K562 (cell line): ENCODE results near the gene ARID4B. TPM values are rescaled to one million over a fixed set of nuclear protein-coding genes. Genes with fewer than 3 reads are reported as not detected.
A peak's percentile ranks its signal among the peaks of the same experiment; 100 is the strongest.

Experiments
- CBX8 ChIP-seq: fragments of 200-600 bp; sonication (generic); IDR thresholded peaks from 2 replicates; pipeline ENCODE4 v1.6.1; 2012; ENCODE audit warnings: borderline replicate concordance, mixed run types, low read depth, mild to moderate bottlenecking, moderate library complexity, mixed read lengths, low read length, control low read depth, inconsistent platforms; ENCODE audit not compliant: poor library complexity, severe bottlenecking; ENCODE audit errors: extremely low read depth
- CHD1 ChIP-seq: fragments of 200-600 bp; sonication (generic); IDR thresholded peaks from one replicate; pipeline ENCODE4 v1.6.1; 2012; ENCODE audit warnings: mild to moderate bottlenecking, moderate library complexity, low read length, inconsistent platforms
- ELF2 ChIP-seq: fragments of 250-450 bp; sonication (Bioruptor Pico); IDR thresholded peaks from 2 replicates; pipeline ENCODE4 v1.5.0; 2021; ENCODE audit warnings: mild to moderate bottlenecking
- EP300 ChIP-seq: IDR thresholded peaks from 2 replicates; pipeline ENCODE4 v1.6.1; 2012; ENCODE audit warnings: low read length, improper control_type of control experiment
- EP400 ChIP-seq: fragments of 450-650 bp; IDR thresholded peaks from 2 replicates; pipeline ENCODE4 v1.6.1; 2017; ENCODE audit warnings: antibody characterized with exemption, mild to moderate bottlenecking, moderate library complexity
- MAFF ChIP-seq: IDR thresholded peaks from 2 replicates; pipeline ENCODE4 v1.6.1; 2012; ENCODE audit warnings: low read length, improper control_type of control experiment
- MED1 ChIP-seq: sonication (generic); formaldehyde crosslinking; IDR thresholded peaks from 2 replicates; pipeline ENCODE4 v1.8.1; 2023; ENCODE audit warnings: missing genetic modification reagents, borderline replicate concordance
- MEF2D ChIP-seq: conservative IDR thresholded peaks from 2 replicates; pipeline ENCODE4 v1.6.1; 2016; ENCODE audit warnings: low read depth, missing genetic modification characterization, missing compliant biosample characterization
- POLR2AphosphoS2 ChIP-seq: IDR thresholded peaks from 2 replicates; pipeline ENCODE4 v1.6.1; 2012; ENCODE audit warnings: low read length, improper control_type of control experiment
- PREB ChIP-seq: sonication (generic); formaldehyde crosslinking; IDR thresholded peaks from 2 replicates; pipeline ENCODE4 v1.8.1; 2023; ENCODE audit warnings: mild to moderate bottlenecking, missing genetic modification reagents
- PTRF ChIP-seq: fragments of 450-650 bp; IDR thresholded peaks from 2 replicates; pipeline ENCODE4 v1.6.1; 2016; ENCODE audit warnings: mild to moderate bottlenecking, missing genetic modification characterization, missing compliant biosample characterization
- SRSF9 ChIP-seq: fragments of 200-400 bp; formaldehyde crosslinking; IDR thresholded peaks from 2 replicates; pipeline ENCODE4 v1.6.1; 2017; ENCODE audit warnings: low read depth, low read length, borderline replicate concordance
- XRCC3 ChIP-seq: fragments of 450-650 bp; IDR thresholded peaks from 2 replicates; pipeline ENCODE4 v1.6.1; 2017; ENCODE audit warnings: mild to moderate bottlenecking, moderate library complexity
- ZBED1 ChIP-seq: IDR thresholded peaks from 2 replicates; pipeline ENCODE4 v1.6.1; 2014
- ZNF133 ChIP-seq: fragments of 250-450 bp; sonication (Bioruptor Pico); IDR thresholded peaks from 2 replicates; pipeline ENCODE4 v1.4.0; 2020; ENCODE audit warnings: mild to moderate bottlenecking
- ZNF23 ChIP-seq: fragments of 250-450 bp; sonication (Bioruptor Pico); IDR thresholded peaks from 2 replicates; pipeline ENCODE4 v1.4.0; 2020; ENCODE audit warnings: mild to moderate bottlenecking
- ZSCAN29 ChIP-seq: fragments of 450-650 bp; IDR thresholded peaks from 2 replicates; pipeline ENCODE4 v1.6.1; 2017
- polyA plus RNA-seq, 8 experiments: library from polyadenylated mRNA; depleted of rRNA in 4 of 8; stranded (reverse) in 5 of 8; unstranded in 3 of 8; fragments of >200 nt; fragmentation: Nextera tagmentation in 2 of 8; fragmentation: Illumina TruSeq in 1 of 8; extraction: Ambion mirVana in 2 of 8; extraction: Trizol in 1 of 8; gene quantifications; 2 replicates each; pipeline versions ENCODE4 v1.2.1 to v1.2.3, GENCODE V29; 2011 to 2014; ENCODE audit warnings: inconsistent platforms in 1 of 8, missing spikeins in 1 of 8
- total RNA-seq, 7 experiments: library from RNA; depleted of rRNA in 6 of 7; stranded (reverse); fragments of >200 nt in 6 of 7; fragmentation: Illumina TruSeq in 2 of 7; extraction: Trizol in 2 of 7; gene quantifications; 2 replicates each; pipeline versions ENCODE4 v1.2.1 to v1.2.3, GENCODE V29; 2011 to 2021; ENCODE audit warnings: low replicate concordance in 1 of 7
- TF ChIP-seq, protein P1 (sequence below), 2 experiments: fragments of 450-650 bp; IDR thresholded peaks; 2 replicates each; pipeline ENCODE4 v1.6.1; 2018; ENCODE audit warnings: mild to moderate bottlenecking in 2 of 2, low read depth in 1 of 2; ENCODE audit not compliant: partially characterized antibody in 2 of 2
- TF ChIP-seq, protein P2 (sequence below): fragments of 250-450 bp; sonication (Bioruptor Pico); IDR thresholded peaks from 2 replicates; pipeline ENCODE4 v1.8.0; 2021; ENCODE audit warnings: borderline replicate concordance, mild to moderate bottlenecking, moderate library complexity; ENCODE audit not compliant: poor library complexity, severe bottlenecking
- TF ChIP-seq, protein P3 (sequence below), 2 experiments: fragments of 200-800 bp in 1 of 2; sonication (Bioruptor generic) in 1 of 2; sonication (generic) in 1 of 2; formaldehyde crosslinking in 1 of 2; IDR thresholded peaks in 1 of 2; conservative IDR thresholded peaks in 1 of 2; 2 replicates each; pipeline versions ENCODE4 v1.5.0 to v1.6.1; 2016 to 2020; ENCODE audit warnings: missing compliant biosample characterization in 1 of 2, missing genetic modification characterization in 1 of 2, missing genetic modification reagents in 1 of 2
- TF ChIP-seq, protein P4 (sequence below): fragments of 250-450 bp; sonication (Bioruptor Pico); IDR thresholded peaks from 2 replicates; pipeline ENCODE4 v1.8.0; 2021; ENCODE audit warnings: moderate library complexity, mild to moderate bottlenecking, inconsistent platforms

Gene ARID4B
- total and polyA plus RNA-seq, 9 of the 15 experiments (the other 6 are each of a cell fraction or from before 2014, with no cell fraction given) = 8.4 to 38.9 (median 18.5) TPM

- TF ChIP-seq, protein P1, sequence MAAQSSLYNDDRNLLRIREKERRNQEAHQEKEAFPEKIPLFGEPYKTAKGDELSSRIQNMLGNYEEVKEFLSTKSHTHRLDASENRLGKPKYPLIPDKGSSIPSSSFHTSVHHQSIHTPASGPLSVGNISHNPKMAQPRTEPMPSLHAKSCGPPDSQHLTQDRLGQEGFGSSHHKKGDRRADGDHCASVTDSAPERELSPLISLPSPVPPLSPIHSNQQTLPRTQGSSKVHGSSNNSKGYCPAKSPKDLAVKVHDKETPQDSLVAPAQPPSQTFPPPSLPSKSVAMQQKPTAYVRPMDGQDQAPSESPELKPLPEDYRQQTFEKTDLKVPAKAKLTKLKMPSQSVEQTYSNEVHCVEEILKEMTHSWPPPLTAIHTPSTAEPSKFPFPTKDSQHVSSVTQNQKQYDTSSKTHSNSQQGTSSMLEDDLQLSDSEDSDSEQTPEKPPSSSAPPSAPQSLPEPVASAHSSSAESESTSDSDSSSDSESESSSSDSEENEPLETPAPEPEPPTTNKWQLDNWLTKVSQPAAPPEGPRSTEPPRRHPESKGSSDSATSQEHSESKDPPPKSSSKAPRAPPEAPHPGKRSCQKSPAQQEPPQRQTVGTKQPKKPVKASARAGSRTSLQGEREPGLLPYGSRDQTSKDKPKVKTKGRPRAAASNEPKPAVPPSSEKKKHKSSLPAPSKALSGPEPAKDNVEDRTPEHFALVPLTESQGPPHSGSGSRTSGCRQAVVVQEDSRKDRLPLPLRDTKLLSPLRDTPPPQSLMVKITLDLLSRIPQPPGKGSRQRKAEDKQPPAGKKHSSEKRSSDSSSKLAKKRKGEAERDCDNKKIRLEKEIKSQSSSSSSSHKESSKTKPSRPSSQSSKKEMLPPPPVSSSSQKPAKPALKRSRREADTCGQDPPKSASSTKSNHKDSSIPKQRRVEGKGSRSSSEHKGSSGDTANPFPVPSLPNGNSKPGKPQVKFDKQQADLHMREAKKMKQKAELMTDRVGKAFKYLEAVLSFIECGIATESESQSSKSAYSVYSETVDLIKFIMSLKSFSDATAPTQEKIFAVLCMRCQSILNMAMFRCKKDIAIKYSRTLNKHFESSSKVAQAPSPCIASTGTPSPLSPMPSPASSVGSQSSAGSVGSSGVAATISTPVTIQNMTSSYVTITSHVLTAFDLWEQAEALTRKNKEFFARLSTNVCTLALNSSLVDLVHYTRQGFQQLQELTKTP (IDR thresholded peaks at IDR 0.05; ENCODE audit: low read depth in 1 of 2, partially characterized antibody in 2 of 2) = peak in 1 of 2 experiments; percentile 78
- TF ChIP-seq, protein P2, sequence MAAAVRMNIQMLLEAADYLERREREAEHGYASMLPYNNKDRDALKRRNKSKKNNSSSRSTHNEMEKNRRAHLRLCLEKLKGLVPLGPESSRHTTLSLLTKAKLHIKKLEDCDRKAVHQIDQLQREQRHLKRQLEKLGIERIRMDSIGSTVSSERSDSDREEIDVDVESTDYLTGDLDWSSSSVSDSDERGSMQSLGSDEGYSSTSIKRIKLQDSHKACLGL = no peak
- no peak for TF ChIP-seq MED1
- TF ChIP-seq MEF2D (tag) = no peak
- no peak for TF ChIP-seq POLR2AphosphoS2
- no peak for TF ChIP-seq MAFF
- no peak for TF ChIP-seq EP300
- TF ChIP-seq ZSCAN29 = no peak
- TF ChIP-seq SRSF9 = no peak
- TF ChIP-seq ELF2 (CRISPR knock-in tag) = no peak
- TF ChIP-seq CHD1 = peak; percentile 66
- TF ChIP-seq EP400 = peak; percentile 50; the same call in 1 of the 2 replicates
- TF ChIP-seq ZBED1 = no peak
- no peak for TF ChIP-seq XRCC3
- TF ChIP-seq PTRF (tag) = no peak
- no peak for TF ChIP-seq CBX8
- no peak for TF ChIP-seq ZNF133 (CRISPR knock-in tag)
- TF ChIP-seq PREB = peak; percentile 89; the same call in 1 of the 2 replicates
- TF ChIP-seq, protein P3, sequence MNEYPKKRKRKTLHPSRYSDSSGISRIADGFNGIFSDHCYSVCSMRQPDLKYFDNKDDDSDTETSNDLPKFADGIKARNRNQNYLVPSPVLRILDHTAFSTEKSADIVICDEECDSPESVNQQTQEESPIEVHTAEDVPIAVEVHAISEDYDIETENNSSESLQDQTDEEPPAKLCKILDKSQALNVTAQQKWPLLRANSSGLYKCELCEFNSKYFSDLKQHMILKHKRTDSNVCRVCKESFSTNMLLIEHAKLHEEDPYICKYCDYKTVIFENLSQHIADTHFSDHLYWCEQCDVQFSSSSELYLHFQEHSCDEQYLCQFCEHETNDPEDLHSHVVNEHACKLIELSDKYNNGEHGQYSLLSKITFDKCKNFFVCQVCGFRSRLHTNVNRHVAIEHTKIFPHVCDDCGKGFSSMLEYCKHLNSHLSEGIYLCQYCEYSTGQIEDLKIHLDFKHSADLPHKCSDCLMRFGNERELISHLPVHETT (CRISPR knock-in tag; conservative IDR thresholded peaks at IDR 0.05 in 1 of 2, IDR thresholded peaks at IDR 0.05 in 1 of 2) = no peak
- TF ChIP-seq, protein P4, sequence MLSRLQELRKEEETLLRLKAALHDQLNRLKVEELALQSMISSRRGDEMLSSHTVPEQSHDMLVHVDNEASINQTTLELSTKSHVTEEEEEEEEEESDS = no peak
- TF ChIP-seq ZNF23 (CRISPR knock-in tag) = no peak
Observed at GRCh38 chr1:235326719-235327558, 1.0 kb downstream of the ARID4B start (continued).
